Measurements from ENCODE around the gene SUN3.

SUN3 gene

DNA sequence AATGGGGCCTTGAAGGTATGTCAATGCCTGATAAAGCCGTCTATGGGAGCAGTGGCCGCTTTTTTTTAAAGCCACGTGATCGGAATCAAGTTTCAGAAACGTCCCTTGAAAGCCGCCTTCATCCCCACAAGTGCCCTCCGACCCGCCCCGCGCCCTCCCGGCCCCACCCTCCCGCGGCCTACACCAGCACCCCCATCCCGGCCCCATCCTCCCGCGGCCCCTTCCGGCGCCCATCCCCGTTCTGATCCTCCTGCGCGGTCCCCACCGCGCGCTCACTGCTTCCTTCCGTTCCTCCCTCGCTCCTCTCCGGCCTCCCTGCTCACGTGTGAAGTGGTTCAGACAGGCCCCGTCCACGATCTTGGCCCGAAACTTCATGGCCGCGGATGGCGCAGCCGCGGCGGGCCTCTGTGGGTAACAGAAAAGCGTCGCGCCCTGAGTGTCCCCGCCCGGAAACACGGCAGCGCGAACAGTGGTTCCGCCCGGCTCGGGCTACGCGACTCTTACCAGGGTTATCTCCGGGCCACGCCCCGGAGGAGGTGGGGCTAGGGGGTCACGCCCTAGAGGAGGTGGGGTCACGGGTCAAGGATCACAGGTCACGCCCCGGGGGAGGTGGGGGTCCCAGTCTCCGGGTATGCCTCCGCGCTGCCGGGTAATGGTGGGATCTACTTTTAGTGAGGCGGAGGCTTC lies 49.6 kb downstream of the SUN3 start, which contains the start of gene HUS1:
HUS1 (minus strand) TSS at position 471 of the 687 bp plus-strand sequence; CDS start at position 375, 96 bp downstream.
- DNase-seq (ENCODE audit: low read depth, low spot score): peak; percentile 85

DNA sequence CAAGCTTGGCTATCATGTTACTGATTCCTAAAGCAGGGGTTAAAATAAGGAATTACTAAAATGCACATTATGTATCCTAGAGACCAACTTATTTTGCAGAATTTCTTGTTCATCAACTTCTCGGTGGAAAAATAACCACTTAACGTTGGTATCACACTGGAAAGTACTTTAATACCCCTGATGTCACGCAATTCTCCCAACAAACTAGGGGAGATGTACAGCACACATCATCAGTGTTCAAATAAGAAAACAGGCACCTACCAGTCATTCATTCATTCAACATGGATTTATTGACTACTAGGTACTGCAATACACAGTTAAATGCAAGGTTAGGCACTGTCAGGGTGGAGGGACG lies 50.1 kb downstream of the SUN3 start:
- no peak for DNase-seq (ENCODE audit: low read depth, low spot score)

DNA sequence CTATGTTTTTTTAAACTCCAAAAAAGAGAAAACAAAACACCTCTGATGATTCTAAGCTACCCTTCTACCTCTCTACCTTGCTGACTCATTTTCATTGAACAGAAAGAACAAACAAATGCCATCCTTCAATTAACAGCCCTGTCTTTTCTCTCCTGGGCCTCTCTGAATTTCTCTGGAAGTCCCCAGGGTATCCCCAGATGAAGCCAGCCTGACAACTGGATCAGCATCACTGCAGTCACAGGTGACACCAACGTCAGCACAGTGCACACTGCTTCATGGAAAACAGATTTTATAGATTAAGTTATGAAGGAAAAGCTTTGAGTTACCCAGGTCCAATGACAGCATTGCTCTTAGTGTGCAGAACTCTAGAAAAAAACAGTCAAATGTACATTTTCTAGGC lies 55.2 kb downstream of the SUN3 start:
- no peak for DNase-seq (ENCODE audit: low read depth, low spot score)

DNA sequence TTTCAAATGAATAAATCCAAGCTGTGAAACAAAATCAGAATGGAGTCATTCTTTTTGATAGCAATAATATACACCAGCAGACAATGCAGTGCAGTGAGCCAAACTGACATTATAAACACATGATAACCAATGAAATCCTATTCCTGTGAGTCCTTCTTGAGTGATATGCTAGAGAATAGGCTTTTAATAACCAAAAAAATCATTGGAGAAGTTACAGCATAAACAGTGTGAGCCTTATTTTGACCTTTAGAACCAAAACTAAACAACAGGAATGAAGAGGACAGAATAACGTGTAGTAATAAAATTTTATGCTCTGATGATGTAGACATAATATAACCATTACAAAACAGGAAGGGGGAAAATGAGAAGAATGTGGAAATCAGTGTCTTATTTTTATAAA lies 58.1 kb downstream of the SUN3 start:
- no peak for DNase-seq (ENCODE audit: low read depth, low spot score)

DNA sequence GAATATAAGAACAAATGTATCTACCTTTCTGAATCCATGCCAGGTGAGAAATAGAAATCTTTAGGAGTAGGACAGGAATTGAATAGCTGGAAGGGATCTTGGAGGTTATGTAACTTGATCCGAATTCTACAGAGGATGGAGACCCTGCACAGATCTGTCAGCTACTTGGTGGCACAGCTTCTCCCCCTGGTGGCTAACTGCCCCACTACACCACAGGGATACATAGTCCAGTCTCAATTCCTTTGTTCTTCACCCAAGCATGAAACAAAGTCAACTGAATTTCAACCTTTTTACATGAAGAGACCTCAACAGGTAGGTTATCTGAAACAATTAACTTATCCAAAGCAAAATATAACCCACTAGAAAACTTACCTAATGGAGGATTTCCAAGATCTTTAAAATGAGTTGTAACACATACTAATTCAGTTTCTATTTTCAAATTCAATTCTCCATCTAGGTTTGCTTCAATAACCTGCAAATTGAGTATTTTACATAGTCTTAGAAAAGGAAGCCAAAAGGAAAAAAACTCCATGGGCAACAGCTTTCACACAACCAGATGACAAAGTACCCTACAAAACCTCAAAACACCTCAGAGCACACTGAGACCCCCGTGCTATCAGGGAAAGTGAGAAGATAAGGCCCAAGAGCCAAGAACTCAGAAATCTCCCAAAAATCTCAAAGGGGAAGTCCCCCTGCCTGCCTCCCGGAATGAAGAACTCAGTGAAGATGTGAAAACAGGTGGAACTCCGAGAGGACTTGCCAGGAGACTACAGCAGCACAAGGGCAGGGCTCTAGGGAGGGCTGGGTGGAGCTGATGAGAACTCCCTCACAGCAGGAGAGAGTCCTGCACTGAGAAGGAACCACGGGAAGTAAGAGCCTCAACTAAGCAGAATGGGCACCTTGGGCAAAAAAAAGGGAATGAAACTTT lies 59.8 kb downstream of the SUN3 start:
- peak; percentile 11 for DNase-seq (ENCODE audit: low read depth, low spot score)

DNA sequence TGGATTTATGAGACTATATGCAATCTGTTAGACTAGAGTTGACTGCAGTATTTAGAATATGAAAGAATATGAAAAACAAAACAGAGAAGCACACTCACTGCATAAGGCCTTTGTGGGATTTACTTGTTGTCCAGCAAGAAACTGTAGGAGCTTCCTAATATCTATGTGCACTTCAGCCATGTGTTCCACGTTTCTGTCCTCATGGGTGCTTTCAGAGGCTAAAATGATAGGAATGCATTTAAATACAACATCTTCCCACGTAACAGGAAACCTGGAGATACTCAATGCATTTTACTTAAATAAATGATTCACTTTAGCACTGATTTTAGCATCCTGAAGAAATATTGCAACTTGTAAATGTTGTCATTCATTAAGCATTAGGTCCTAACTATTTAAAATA lies 61.2 kb downstream of the SUN3 start:
- no peak for DNase-seq (ENCODE audit: low read depth, low spot score)

DNA sequence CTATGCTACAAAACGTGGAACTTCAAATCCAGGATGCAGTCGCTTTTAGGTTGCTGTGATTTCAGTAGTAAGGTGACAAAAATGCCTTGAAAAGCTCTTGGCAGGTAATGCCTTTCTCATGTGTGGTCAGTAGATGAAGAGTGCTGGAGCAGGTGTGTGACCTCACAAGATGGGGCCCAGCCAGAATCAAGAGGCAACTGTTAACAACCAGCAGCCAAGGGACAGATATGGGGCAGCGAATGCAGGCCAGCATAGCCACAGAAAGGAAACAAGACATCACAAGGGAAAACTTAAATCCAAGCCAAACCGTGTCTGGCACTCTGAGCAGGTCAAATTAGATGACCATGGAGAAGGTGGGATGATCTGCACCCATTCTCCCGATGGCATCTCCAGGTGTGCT lies 61.8 kb downstream of the SUN3 start:
- no peak for DNase-seq (ENCODE audit: low read depth, low spot score)

DNA sequence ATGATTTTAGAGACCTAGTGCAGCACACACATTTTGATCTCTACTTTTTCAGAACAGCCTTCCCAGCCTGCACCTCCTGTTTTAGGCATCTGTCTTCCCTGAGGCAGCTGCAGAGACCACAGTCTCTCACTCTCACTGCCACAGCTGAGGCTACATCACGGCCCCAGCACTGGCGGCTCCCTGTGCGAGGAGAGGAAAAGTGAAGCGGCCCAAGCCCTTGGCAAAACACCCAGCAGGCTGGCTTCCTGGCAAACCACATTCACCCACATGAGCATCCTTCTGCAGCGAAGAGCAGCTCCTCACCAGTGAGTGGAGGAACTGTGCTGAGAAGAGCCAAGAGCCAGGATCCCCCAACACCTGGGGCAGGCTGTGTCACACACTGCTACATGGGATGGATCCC lies 63.5 kb downstream of the SUN3 start:
- DNase-seq (ENCODE audit: low read depth, low spot score): no peak

DNA sequence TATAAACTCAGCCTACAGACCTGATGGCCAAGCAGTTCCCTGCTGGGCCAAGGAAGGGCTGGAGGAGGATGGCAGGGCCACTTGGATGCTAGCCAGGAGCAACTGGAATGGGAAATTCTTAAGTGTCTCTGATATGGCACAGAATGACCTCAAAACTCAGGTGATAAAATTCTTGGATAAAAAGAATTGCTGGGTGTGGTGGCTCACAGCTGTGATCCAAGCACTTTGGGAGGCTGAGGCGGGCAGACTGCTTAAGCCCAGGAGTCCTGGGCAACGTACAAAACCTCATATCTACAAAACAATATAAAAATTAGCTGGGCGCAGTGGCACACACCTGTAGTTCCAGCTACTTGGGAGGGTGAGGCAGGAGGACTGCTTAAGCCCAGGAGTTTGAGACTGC lies 66.6 kb downstream of the SUN3 start:
- no peak for DNase-seq (ENCODE audit: low read depth, low spot score)

DNA sequence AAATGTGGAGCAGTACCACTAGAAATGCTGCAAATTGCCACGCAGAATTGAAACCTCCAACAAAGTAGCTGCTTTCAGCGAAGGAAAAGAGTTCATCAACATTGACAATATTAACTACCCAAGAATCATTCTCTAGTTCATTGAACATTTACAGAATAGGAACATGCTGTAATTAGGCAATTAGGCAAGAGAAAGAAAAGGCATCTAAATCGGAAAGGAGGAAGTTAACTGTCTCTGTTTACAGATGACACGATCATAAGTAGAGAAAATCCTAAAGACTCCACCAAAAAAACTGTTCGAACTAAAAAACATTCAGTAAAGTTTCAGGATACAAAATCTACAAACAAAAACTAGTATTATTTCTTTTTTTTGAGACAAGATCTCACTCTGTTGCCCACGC lies 71.8 kb downstream of the SUN3 start:
- DNase-seq (ENCODE audit: low read depth, low spot score): no peak

DNA sequence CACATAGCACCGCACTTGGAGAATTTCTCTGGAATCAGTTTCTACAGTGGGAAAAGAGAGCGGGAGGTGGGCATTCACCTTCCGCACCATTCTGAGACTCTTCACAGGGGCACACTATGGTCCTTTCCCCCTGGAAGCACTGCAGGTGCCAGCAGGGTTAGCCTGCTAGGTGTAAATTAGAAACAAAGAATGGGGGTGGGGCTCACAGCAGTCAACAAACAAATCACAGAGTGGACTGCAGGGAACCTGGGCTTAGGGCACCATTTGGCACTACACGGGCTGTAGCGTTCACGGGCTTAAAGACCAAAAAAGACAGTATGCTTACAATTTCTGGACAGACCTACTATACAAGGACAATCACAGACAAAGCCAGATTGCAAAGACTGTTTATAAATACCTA lies 72.7 kb downstream of the SUN3 start:
- no peak for DNase-seq (ENCODE audit: low read depth, low spot score)

DNA sequence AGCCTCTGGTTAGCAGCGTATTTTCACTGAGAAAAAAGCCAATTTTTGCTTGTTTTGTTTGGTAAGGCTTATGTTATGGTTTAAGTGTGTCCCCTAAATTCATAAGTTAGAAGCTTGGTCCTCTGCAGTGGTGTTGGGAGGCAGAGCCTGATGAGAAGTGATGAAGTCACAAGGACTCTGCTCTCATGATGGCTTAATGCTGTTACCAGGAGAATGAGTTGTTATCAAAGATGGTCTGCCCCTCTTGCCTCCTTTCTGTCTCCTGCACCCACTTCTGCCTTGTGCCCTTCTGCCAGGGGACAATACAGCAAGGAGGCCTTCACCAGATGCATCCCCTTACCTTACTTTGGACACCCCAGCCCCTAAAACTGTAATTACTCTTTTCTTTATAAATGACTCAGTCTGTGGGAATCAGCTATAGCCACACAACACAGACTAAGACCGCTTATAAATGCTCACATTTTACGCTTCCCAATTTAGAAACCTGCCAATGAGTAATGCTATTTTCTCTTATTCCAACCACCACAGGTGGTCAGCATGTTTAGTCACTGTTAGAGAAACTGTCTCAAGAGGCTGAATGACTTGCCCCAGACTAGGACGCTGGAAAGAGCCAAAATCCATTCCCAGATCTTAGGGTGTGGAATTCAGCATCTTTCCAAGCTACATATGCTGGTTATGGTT lies 74.5 kb downstream of the SUN3 start:
- no peak for DNase-seq (ENCODE audit: low read depth, low spot score)

DNA sequence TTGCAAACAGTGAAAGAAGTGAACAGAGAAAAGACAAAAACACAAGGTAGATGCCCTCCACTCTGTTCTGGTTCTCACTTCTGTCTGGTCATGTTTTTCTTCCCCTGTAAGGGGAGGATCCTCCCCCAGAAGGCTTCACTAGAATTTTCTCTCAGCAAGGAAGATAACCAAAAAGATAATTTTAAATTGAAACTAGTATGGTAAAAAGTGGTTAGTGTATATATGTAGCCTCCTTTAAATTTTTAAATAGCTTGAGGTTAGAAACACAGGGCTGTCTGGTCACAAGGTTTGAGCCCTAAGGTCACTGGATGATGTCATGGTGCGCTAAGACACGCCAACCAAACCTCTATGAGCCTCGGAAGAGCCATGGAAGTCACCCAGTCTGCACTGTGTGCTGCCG lies 75.1 kb downstream of the SUN3 start:
- DNase-seq (ENCODE audit: low read depth, low spot score): no peak

DNA sequence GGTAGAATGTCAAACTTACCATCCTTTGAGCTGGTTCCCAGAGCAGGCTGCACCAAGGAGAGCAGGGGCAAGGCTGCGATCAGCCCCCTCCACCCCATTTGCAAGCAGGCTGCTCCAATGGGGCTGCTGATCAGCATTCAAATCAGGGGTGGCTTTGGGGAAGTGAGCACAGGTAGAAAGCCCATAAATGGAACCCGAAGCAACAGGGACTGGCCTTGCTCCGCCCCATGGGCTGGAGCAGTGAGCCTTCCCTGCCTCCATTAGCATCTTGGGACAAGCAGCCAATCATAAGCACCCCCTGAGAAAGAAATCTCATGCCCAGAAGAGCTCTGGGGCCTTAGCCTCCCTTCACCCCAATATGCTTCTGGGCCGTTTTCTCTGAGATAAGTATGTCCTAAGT lies 76.7 kb downstream of the SUN3 start:
- DNase-seq (ENCODE audit: low read depth, low spot score): no peak

DNA sequence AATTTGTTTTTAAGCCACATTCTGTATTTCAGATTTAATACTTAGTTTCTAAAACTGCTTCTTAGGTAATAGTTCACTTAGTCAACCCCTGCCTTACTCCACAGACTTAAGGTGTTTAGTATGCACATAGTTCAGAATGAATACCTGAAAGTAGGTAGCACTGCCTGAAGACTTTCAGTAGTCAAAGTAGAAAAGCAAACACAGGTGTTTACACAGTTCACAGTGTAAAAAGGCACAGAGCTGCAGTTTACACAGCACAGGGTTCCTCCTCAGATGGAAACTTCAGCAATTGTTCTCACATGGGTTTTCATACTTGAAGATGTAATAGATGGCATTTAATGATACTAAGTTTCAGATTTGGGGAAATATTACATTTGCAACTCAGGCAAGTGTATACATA lies 77.5 kb downstream of the SUN3 start:
- DNase-seq (ENCODE audit: low read depth, low spot score): no peak

DNA sequence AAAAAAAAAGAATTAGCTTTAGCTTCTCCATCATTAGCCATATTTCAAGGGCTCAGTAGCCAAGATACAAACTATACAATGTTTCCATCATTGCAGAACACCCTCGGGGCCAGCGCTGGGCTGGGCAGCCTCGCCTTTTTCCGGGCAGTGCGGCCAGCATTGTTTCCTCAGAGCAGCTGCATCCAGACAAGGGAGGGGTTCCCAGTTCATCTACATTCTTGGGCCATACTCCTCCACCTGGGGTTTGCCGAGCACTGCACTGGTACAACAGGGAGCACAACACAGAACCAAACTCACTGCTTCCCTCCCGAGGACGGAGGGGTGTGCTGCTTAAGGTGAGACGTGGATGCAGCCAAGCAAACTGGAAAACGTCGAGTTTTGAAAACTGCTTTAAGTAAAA lies 78.2 kb downstream of the SUN3 start:
- no peak for DNase-seq (ENCODE audit: low read depth, low spot score)

DNA sequence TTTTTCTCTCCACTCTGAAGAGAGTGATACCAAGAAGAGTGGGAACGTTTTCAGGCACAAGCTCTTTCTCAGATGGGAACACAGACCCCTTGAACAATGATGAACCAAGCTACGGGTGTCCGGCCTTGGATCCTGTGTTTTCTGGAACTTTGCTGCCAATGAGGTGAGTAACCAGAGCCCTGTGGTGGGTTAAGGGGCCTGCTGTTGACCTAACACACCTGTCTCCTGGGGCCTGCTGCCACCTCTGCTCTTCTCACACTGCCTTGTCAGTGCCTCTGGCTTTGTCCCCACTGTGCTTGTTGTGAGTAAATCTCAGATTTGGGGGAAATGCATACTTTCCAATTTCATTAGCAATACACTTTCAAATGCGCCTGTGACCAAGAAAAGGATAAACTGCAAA lies 79.2 kb downstream of the SUN3 start:
- DNase-seq (ENCODE audit: low read depth, low spot score): no peak

DNA sequence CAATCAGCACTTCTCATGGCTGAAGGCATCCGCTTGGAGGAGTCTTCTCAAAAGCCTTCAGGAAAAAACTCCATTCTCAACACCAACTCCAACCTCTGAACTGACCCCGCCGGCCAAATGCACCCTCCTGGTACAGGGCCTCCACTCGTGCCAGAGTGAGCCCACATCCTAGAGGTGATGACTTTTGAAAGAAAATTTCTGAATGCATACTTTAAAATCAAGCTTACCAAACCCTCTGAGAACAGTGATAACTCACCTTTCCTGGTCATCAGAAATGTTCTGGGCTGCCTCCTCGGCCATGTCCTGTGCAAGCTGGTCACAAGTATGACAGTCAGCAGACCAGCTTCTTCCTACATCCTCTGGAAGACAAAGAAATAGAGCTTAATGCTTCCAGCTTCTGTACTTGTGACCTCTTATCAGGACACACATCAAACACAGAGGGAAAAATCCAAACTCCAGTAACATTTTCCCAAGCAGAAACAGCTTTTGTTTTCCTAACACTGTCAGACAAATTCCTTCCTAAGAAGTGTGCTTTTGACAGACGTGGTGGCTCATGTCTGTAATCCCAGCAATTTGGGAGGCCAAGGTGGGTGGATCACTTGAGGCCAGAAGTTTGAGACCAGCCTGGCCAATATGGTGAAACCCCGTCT lies 80.6 kb downstream of the SUN3 start, which contains the start of gene PKD1L1:
PKD1L1 (minus strand) TSS at position 326 of the 650 bp plus-strand sequence; CDS start at position 300, 26 bp downstream.
- no peak for DNase-seq (ENCODE audit: low read depth, low spot score)

DNA sequence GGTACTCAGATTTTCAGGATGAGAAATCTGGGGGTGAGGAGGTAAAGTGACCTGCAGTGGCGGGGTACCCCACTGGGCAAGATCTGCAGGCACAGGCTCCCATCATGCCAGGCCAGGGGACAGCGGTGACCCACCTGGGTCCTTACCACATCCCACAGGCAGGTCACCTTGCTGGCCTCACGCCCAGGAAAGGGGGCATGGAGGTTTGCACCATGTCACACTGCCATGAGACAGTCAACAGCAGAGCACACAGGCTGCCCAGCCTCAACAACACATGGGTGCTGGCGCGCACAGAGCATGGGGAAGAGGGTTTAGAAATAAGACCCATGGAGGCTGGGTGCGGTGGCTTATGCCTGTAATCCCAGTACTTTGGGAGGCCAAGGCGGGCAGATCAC lies 81.6 kb downstream of the SUN3 start:
- DNase-seq (ENCODE audit: low read depth, low spot score): no peak

DNA sequence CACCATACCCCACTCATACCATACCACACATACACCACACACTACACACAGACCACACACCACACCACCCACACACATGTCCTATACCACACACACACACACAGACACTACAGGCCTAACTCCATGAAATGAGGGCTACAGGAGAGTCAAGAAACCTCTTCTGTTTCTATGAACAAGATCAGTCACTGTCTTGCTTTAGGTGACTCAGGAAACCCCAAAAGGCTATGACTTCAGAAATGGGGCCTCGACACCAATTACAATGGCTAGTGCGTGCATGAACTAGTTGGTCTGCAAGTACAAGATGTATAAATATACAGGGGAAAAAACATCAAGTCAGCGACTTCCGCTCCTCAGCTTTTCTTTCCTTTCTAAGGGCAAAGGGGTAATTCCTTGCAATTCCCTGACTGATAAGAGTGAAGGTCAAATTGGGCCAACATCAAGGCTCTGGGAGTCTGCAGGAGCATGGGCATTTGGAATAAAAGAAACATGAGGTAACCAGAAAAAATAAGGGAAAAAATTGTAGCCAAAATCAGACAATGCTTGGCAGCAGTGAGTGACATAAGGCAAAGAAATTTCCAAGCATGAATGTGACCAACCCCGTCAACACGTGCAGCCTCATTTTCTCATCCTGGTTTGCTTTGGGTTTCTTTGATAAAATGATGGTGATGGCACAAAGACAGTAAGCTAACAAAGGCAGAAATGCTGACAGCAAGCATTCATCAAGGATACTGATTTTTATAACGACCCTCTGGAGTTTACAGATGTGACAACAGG lies 82.1 kb downstream of the SUN3 start:
- DNase-seq (ENCODE audit: low read depth, low spot score): no peak
